NCI-H2029 treated with DMSO at 0.1 percent for 48 hours (cell line): ENCODE measurements around the gene C1QTNF1.

Source experiments
- DNase-seq: peaks from one replicate; lab custom pipeline; 2025; lab: John Stamatoyannopoulos, UW

C1QTNF1 gene

DNA sequence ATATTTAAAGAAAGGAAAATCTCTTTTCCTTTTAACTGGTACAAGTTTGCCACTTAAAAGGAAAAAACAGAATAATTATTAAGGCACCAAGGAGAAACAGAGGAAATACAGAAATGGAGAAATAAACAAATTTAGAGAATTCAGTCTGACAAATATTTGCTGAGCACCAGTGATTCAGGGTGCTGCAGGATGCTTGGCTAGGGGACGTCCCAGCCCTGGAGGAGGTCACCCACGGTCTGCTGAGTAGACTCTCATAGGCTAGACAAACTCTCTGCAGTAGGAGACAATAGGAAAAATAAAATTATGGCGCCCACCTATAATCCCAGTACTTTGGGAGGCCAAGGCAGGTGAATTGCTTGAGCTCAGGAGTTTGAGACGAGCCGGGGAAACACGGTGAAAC is 15.9 kb downstream of the C1QTNF1 start:
- no peak for DNase-seq

GRCh38 chr17:79041041-79041570 is 17.1 kb downstream of the C1QTNF1 start:
- no peak for DNase-seq

DNA sequence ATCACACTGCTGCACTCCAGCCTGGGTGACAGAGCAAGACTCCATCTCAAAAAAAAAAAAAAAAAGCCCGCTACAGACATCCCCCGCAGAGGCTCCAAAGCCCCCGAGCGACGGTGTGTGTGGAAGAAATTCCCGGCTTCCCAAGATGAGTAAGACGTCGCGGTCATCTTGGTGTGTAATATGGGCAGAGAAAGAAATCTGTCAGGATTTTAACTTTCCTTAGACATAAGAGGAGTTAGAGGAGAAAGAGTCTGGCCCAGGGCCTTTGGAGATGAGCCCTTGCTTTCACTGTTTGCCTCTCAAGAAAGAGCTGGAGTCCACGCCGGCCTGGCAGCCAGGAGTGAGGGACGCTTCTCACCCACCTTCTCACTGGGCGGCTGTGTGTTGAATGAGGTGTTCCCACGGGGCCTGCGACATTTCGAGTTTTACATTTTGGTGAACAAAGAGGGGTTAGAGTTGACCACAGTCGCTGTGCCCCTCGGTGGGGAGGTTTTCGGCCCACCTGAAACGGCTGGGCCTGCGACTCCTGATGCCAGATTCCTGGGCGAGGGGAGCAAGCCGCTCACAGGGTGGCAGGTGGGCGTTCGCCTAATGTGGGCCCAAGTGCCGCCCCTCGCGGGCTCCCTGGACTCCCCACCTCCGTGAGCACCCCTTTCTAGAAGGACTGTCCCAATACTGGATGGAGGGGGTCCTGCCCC is 17.9 kb downstream of the C1QTNF1 start:
- no peak for DNase-seq

DNA sequence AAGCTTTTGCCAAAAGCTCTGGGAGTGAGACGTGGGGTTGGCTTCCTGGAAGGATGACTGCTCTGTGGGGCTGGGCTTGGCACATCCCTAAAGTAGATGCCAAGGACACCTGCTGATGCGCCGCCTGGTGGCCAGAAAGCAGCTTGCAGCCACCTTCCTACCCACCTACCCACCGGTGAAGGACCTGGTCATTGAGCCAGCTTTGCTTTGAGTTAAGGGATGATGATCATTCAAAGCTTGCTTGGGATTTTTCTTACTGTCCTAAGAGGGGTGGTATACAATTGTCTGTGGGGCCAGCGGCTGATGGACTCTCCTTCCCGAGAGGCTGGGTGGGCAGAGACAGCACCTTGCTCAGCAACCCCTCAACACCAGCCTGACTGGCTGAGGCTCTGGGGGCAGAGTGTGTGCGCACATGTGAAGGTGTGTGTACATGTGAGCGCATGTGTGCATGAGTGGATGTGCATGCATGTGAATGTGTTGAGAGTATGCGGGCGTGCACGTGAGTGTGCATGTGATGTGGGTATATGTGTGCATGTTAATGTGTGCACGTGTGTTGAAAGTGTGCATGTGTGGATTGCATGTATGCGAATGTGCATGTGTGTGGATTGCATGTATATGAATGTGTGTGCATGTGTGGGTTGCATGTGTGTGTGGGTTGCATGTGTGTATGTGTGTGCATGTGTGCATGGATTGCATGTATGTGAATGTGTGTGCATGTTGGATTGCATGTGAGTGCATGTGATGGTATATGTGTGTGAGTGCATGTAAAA is 18.6 kb downstream of the C1QTNF1 start:
- no peak for DNase-seq

GRCh38 chr17:79043191-79043930 is 19.4 kb downstream of the C1QTNF1 start:
- DNase-seq = no peak

DNA sequence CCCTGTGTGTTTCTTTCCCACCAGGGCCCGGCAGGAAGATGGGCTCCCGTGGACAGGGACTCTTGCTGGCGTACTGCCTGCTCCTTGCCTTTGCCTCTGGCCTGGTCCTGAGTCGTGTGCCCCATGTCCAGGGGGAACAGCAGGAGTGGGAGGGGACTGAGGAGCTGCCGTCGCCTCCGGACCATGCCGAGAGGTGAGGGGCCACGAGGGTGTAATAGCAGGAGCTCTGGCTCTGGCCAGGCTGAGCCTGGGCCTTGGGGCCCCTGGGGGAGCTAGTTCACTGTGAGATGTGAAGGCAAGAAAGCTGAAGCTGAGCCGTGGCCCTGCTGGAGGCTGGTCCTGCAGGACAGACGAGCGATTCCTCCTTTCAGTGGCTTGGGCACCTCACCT is 20.0 kb downstream of the C1QTNF1 start:
- no peak for DNase-seq

DNA sequence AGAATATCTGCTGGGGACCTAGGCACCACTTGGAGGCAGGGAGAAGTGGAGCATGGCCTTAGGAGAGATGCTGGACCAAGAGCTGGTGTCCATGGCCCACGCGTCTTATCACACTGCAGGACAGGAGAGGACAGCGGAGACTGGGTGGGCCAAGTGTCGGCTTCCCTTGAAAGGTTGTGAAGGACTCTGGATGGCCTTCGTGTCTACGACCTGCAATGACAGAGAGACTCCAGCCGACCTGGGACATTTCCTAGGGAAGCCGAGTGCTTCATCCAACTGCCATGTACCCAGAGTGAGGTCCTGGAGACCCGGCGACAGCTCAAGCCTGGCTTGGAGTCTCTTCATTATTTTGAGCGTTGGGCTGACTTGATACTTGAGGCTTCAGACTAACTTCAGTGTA is 20.5 kb downstream of the C1QTNF1 start:
- DNase-seq = no peak

DNA sequence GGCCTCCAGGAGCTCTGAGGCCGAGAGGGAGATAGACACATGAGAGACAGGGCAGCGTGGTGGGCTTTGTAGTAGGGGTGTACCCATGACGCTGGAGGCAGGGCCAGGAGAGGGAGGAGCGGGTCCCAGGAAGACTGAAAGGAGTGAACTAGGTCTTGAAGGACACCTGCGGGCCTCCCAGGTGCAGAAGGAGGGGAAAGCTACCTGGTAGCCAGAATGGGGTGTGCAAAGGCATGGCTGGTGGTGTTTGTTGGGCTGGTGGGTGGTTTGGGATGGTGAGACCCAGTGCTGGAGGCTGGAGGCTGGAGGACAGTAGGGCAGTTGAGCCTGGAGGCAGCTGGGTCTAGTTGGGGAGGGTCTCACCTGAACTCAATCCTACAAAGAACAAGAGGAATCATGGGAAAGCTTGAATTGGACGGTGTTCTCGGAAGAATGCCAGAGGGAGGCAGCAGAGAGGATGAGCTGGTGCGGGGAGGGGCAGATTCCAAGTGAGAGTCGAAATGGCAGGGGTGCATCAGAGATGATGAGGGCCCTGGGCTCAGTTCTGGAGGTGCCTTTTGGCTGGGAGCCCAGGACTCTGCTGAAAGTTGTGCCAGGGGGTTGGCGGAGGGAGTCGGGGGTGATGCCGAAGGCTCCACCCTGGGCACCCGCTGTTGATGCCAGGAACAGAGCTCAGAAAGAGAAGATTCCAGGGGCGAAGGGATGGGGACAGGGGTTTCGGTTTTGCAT is 21.2 kb downstream of the C1QTNF1 start:
- DNase-seq = no peak

DNA sequence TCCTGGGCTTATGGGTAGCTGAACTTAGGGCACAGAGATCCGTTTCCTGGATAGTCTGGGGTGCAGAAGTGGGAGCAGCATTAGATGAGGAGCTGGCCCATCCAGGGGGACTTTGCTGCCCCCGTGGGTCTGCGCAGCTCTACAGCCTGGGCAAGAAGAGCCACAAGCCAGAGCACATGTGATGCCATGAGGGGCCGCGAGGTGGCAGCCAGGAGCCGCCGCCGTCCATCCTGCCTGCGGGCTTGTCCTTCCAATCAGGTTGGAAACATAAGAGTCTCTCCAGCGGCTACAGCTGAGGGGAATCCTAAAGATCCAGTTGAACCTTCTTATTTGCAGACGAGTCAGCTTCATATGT is 21.9 kb downstream of the C1QTNF1 start:
- no peak for DNase-seq

- DNase-seq = no peak
Observed at GRCh38 chr17:79046197-79046915, 22.4 kb downstream of the C1QTNF1 start.

DNA sequence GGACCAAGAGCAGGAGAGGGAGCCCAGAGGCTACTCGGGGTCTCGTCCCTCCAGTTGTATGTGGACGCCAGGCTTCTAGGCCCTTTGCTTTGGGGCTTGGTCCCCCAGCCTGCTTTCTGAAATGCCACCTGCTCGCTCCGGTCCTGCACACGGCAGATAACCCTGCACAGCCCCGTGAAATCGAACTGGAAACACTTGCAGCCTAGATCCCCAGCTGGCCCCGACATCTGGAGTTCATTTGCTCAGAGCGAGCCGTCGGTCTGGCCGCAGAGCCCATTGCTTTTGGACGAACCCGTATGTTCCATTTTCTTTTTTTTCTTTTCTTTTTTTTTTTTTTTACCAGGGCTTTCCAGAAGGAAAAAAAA is 22.9 kb downstream of the C1QTNF1 start:
- DNase-seq = no peak

GRCh38 chr17:79047291-79047920 is 23.4 kb downstream of the C1QTNF1 start:
- no peak for DNase-seq

GRCh38 chr17:79047923-79048825 is 24.2 kb downstream of the C1QTNF1 start:
- no peak for DNase-seq

DNA sequence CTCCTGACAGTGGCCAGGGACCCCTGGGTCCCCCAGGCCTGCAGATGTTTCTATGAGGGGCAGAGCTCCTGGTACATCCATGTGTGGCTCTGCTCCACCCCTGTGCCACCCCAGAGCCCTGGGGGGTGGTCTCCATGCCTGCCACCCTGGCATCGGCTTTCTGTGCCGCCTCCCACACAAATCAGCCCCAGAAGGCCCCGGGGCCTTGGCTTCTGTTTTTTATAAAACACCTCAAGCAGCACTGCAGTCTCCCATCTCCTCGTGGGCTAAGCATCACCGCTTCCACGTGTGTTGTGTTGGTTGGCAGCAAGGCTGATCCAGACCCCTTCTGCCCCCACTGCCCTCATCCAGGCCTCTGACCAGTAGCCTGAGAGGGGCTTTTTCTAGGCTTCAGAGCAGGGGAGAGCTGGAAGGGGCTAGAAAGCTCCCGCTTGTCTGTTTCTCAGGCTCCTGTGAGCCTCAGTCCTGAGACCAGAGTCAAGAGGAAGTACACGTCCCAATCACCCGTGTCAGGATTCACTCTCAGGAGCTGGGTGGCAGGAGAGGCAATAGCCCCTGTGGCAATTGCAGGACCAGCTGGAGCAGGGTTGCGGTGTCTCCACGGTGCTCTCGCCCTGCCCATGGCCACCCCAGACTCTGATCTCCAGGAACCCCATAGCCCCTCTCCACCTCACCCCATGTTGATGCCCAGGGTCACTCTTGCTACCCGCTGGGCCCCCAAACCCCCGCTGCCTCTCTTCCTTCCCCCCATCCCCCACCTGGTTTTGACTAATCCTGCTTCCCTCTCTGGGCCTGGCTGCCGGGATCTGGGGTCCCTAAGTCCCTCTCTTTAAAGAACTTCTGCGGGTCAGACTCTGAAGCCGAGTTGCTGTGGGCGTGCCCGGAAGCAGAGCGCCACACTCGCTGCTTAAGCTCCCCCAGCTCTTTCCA is 25.1 kb downstream of the C1QTNF1 start:
- no peak for DNase-seq

GRCh38 chr17:79049821-79050220 is 25.9 kb downstream of the C1QTNF1 start:
- DNase-seq = no peak

DNA sequence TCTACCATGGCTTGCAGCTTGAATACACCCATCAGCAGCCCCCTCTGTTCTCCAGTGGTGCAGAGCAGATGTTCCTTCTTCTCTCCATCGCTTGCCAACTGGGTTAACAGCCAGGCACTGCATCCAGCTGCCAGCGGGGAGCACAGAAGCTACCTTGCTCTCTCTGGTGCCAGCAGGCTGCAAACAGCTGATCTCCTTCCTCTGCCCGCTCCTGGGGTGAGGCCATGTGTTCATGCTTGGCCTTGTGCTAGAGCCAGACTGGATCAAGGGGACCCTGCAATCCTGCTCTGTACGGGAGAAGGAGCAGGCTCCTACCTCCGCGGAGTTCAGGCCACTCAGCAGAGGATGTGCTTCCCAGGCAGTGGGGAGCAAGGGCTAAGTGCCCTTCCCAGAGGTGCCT is 26.6 kb downstream of the C1QTNF1 start:
- DNase-seq = no peak

GRCh38 chr17:79051306-79051705 is 27.3 kb downstream of the C1QTNF1 start:
- DNase-seq = no peak

GRCh38 chr17:79052131-79052530 is 28.2 kb downstream of the C1QTNF1 start:
- DNase-seq = no peak
